ENCODE data around the gene PDE2A.

DNA sequence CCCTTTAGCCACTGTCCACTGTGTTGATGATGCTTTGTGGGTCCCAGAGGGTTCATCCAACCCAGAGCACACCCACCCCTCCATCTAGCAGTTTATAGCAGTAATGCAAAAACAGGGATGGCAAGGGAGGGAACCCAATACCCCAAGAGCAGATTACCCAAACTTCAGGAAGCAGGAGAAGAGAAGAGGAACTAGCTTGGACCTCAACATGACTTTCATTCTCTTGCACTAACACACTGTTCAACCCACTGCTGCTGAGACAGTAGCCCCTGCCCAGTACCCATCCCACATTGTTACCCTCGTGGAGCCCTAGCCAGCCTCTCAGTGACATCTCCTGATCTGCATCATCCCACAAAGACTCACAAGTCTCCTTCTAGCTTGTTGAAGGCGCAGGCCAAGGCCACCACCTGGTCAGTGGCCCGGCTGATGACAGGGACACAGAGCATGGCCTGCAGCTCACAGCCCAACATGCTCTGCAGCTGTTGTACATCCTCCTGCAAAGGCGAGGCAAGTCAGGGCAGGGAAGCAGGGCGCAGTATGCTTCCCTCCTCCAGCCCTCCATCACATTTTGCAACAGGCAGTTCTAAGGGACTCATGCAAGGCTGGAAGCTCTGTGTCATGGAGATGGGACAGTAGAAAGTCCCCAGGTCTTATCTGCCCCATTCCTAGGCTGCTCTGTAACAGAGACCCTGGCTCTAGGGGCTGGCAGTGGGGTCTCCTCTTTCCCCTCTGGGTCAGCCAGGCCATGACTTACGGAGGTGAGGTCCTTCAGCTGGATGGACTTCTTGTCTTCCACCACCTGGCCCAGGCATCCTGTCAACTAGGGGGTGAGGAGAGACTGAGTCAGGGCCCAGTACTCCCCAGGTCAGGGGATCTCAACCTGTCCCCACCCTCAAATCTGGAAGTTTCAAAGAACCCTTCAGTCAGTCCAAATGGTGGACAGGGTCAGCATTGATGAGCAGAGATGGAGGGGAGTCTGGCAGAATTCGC, 85.5 kb downstream of the PDE2A start:
- TF ChIP-seq POLR2A (IDR thresholded peaks at IDR 0.05) (no peak), CTCF (IDR thresholded peaks at IDR 0.05) (no peak)

Data from heart left ventricle (tissue), 13 donors.